PC-9 (cell line): ENCODE measurements around the gene OR12D2.

Source experiments
- EZH2 ChIP-seq: fragments of 200-600 bp; sonication (generic); IDR thresholded peaks from 2 replicates; pipeline ENCODE4 v1.8.0; 2017; ENCODE audit warnings: antibody characterized with exemption, low read depth
- TF ChIP-seq, protein P1 (sequence below): fragments of 200-600 bp; sonication (generic); conservative IDR thresholded peaks from 2 replicates; pipeline ENCODE4 v1.6.1; 2017; ENCODE audit warnings: mixed run types, antibody characterized with exemption, mild to moderate bottlenecking, moderate library complexity

DNA sequence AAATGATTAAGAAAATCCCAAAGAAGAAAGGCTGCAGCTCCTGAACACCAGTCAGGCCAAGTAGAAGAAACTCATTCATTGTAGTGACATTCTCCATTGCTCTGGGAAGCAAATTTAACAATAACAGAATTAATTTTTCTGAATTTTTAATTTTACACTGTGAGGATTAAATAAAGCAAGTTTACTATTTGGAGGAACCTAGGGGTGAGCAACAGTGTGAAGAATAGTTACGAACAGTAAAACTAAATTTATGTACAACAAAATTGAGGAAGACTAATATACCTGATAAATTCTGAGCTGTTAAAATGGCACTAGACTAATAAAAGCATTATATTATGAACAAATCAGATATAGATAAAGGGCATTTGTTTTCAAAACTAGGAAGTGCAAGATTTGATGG is 20.2 kb upstream of the OR12D2 start, which contains the start of gene OR12D3:
- TF ChIP-seq, protein P1, sequence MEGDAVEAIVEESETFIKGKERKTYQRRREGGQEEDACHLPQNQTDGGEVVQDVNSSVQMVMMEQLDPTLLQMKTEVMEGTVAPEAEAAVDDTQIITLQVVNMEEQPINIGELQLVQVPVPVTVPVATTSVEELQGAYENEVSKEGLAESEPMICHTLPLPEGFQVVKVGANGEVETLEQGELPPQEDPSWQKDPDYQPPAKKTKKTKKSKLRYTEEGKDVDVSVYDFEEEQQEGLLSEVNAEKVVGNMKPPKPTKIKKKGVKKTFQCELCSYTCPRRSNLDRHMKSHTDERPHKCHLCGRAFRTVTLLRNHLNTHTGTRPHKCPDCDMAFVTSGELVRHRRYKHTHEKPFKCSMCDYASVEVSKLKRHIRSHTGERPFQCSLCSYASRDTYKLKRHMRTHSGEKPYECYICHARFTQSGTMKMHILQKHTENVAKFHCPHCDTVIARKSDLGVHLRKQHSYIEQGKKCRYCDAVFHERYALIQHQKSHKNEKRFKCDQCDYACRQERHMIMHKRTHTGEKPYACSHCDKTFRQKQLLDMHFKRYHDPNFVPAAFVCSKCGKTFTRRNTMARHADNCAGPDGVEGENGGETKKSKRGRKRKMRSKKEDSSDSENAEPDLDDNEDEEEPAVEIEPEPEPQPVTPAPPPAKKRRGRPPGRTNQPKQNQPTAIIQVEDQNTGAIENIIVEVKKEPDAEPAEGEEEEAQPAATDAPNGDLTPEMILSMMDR: no peak
- no peak for TF ChIP-seq EZH2
